KMS-11 (cell line): ENCODE measurements around the gene METAP1D.
"Not testable (repeated sequence)": the region's sequence is repeated elsewhere in the genome, so short reads cannot be mapped to it uniquely, and the experiment has no call there.

Source experiments
- H2AFZ ChIP-seq: fragments of 200-600 bp; sonication (generic); 2 replicates; pipeline ENCODE4 v1.6.1; 2016; ENCODE audit warnings: antibody characterized with exemption, mixed run types, low read depth
- H3K27ac ChIP-seq: fragments of 200-600 bp; sonication (generic); 2 replicates; pipeline ENCODE4 v1.6.1; 2016; ENCODE audit warnings: mild to moderate bottlenecking, mixed run types
- H3K27me3 ChIP-seq: fragments of 200-600 bp; sonication (generic); 2 replicates; pipeline ENCODE4 v1.6.1; 2017; ENCODE audit warnings: mild to moderate bottlenecking, low read depth, mixed run types, moderate library complexity; ENCODE audit not compliant: insufficient read depth
- H3K36me3 ChIP-seq: fragments of 200-600 bp; sonication (generic); 2 replicates; pipeline ENCODE4 v1.6.1; 2017; ENCODE audit warnings: mild to moderate bottlenecking, mixed run types; ENCODE audit not compliant: insufficient read depth
- H3K4me1 ChIP-seq: fragments of 200-600 bp; sonication (generic); 2 replicates; pipeline ENCODE4 v1.6.1; 2016; ENCODE audit warnings: mild to moderate bottlenecking, low read depth, mixed run types; ENCODE audit not compliant: poor library complexity, severe bottlenecking
- H3K4me2 ChIP-seq: fragments of 200-600 bp; sonication (generic); 2 replicates; pipeline ENCODE4 v1.7.0; 2016; ENCODE audit warnings: mild to moderate bottlenecking, mixed run types
- H3K4me3 ChIP-seq: fragments of 200-600 bp; sonication (generic); IDR thresholded peaks from 2 replicates; pipeline ENCODE4 v1.6.1; 2017; ENCODE audit warnings: low read depth, low read length, mixed read lengths; ENCODE audit not compliant: insufficient read depth
- H3K79me2 ChIP-seq: fragments of 200-600 bp; sonication (generic); 2 replicates; pipeline ENCODE4 v1.6.1; 2016; ENCODE audit warnings: low read depth, mixed run types; ENCODE audit not compliant: insufficient read depth
- H3K9ac ChIP-seq: fragments of 200-600 bp; sonication (generic); 2 replicates; pipeline ENCODE4 v1.6.1; 2016; ENCODE audit warnings: mild to moderate bottlenecking, mixed run types
- H4K20me1 ChIP-seq: fragments of 200-600 bp; sonication (generic); 2 replicates; pipeline ENCODE4 v1.6.1; 2016; ENCODE audit warnings: mild to moderate bottlenecking, mixed run types; ENCODE audit not compliant: insufficient read depth
- CTCF ChIP-seq: fragments of 200-600 bp; sonication (generic); conservative IDR thresholded peaks from 2 replicates; pipeline ENCODE4 v1.6.1; 2017; ENCODE audit warnings: low read depth, mild to moderate bottlenecking, antibody characterized with exemption, low read length, moderate library complexity, mixed read lengths

The METAP1D gene

GRCh38 chr2:171995586-171995985, 4.2 kb upstream of the METAP1D start:
- Histone ChIP-seq H2AFZ (no peak overlapping the region), H3K4me2 (no peak overlapping the region), H3K9ac (no peak overlapping the region), H4K20me1 (no peaks in the 10 kb centered on the region), H3K36me3 (no peaks in the 10 kb centered on the region), H3K27me3 (no peaks in the 10 kb centered on the region), H3K27ac (no peak overlapping the region), H3K4me3 (no peak overlapping the region), H3K79me2 (no peaks in the 10 kb centered on the region), H3K4me1 (peaks cover 7% of the 10 kb centered on the region)
- TF ChIP-seq CTCF: no peak

- H4K20me1 ChIP-seq: no peaks in the 10 kb centered on the region
- no peak overlapping the region for H3K4me3 ChIP-seq
- H3K4me1 ChIP-seq: peaks cover 12% of the 10 kb centered on the region
- H3K4me2 ChIP-seq: no peak overlapping the region
- no peak overlapping the region for H3K27ac ChIP-seq
- H3K79me2 ChIP-seq: no peaks in the 10 kb centered on the region
- TF ChIP-seq CTCF: no peak
- H3K9ac ChIP-seq: no peak overlapping the region
- no peaks in the 10 kb centered on the region for H3K27me3 ChIP-seq
- no peaks in the 10 kb centered on the region for H3K36me3 ChIP-seq
- no peak overlapping the region for H2AFZ ChIP-seq
These were observed 3.7 kb upstream of the METAP1D start for GRCh38 chr2:171996021-171996420.

GRCh38 chr2:171997031-171997430, 2.7 kb upstream of the METAP1D start:
- H2AFZ ChIP-seq, H3K4me3 ChIP-seq, H4K20me1 ChIP-seq, H3K36me3 ChIP-seq, H3K79me2 ChIP-seq, H3K9ac ChIP-seq, H3K27ac ChIP-seq, H3K27me3 ChIP-seq, H3K4me2 ChIP-seq: not testable (repeated sequence)
- peaks cover 12% of the 10 kb centered on the region for H3K4me1 ChIP-seq

GRCh38 chr2:171999161-171999560, 592 bp upstream of the METAP1D start:
- no peaks in the 10 kb centered on the region for H3K36me3 ChIP-seq
- peak overlapping the region; percentile 86; the same call in 1 of the 2 replicates for H3K27ac ChIP-seq
- H3K4me2 ChIP-seq: peak overlapping the region; percentile 75; the same call in 1 of the 2 replicates
- no peak overlapping the region for H3K4me3 ChIP-seq
- H2AFZ ChIP-seq: peak overlapping the region; percentile 87
- H3K27me3 ChIP-seq: no peaks in the 10 kb centered on the region
- peaks cover 12% of the 10 kb centered on the region for H3K4me1 ChIP-seq
- TF ChIP-seq CTCF: no peak
- H3K9ac ChIP-seq: peak overlapping the region; percentile 97; the same call in 1 of the 2 replicates
- no peaks in the 10 kb centered on the region for H3K79me2 ChIP-seq
- H4K20me1 ChIP-seq: no peaks in the 10 kb centered on the region

- TF ChIP-seq CTCF: no peak
- Histone ChIP-seq H2AFZ (peak overlapping the region; percentile 87), H3K79me2 (no peaks in the 10 kb centered on the region), H3K4me1 (peaks cover 12% of the 10 kb centered on the region), H4K20me1 (no peaks in the 10 kb centered on the region), H3K4me2 (peak overlapping the region; percentile 74), H3K9ac (peak overlapping the region; percentile 97), H3K27me3 (no peaks in the 10 kb centered on the region), H3K36me3 (no peaks in the 10 kb centered on the region), H3K27ac (peak overlapping the region; percentile 86; the same call in 1 of the 2 replicates), H3K4me3 (no peak overlapping the region)
These were observed 1.1 kb downstream of the METAP1D start for GRCh38 chr2:172000696-172001361.
